DMS79 (cell line): ENCODE results near the gene TXNDC9.
A peak's percentile ranks its signal among the peaks of the same experiment; 100 is the strongest.
"Not testable (repeated sequence)": the region's sequence is repeated elsewhere in the genome, so short reads cannot be mapped to it uniquely, and the experiment has no call there.

Experiments used
- DNase-seq: peaks from one replicate; lab custom pipeline; 2025; lab: John Stamatoyannopoulos, UW

TXNDC9 gene

GRCh38 chr2:99335911-99336803 lies at the start of gene TXNDC9:
Gene TXNDC9, minus strand, starts transcription at chr2:99336333. Its CDS starts 3,123 bp downstream, at chr2:99333210.
- peak; percentile 98 for DNase-seq

- DNase-seq = no peak
Observed at GRCh38 chr2:99382143-99382542, 46.0 kb upstream of the TXNDC9 start.

GRCh38 chr2:99380376-99381010 lies 44.4 kb upstream of the TXNDC9 start:
- no peak for DNase-seq

- no peak for DNase-seq
Observed at GRCh38 chr2:99377879-99378278, 41.7 kb upstream of the TXNDC9 start.

- no peak for DNase-seq
Observed at GRCh38 chr2:99376254-99376864, 40.2 kb upstream of the TXNDC9 start.

- no peak for DNase-seq
Observed at GRCh38 chr2:99374747-99375146, 38.6 kb upstream of the TXNDC9 start.

GRCh38 chr2:99373144-99373543 lies 37.0 kb upstream of the TXNDC9 start:
- no peak for DNase-seq

GRCh38 chr2:99368854-99369253 lies 32.7 kb upstream of the TXNDC9 start:
- not testable (repeated sequence) for DNase-seq

GRCh38 chr2:99365661-99366060 lies 29.5 kb upstream of the TXNDC9 start:
- DNase-seq = no peak

- DNase-seq = no peak
Observed at GRCh38 chr2:99356853-99357252, 20.7 kb upstream of the TXNDC9 start.

- not testable (repeated sequence) for DNase-seq
Observed at GRCh38 chr2:99354825-99355224, 18.7 kb upstream of the TXNDC9 start.

- DNase-seq = no peak
Observed at GRCh38 chr2:99354070-99354469, 17.9 kb upstream of the TXNDC9 start.

GRCh38 chr2:99350194-99350593 lies 14.1 kb upstream of the TXNDC9 start:
- no peak for DNase-seq

- no peak for DNase-seq
Observed at GRCh38 chr2:99348173-99348572, 12.0 kb upstream of the TXNDC9 start.

GRCh38 chr2:99346218-99346617 lies 10.1 kb upstream of the TXNDC9 start:
- no peak for DNase-seq

- DNase-seq = not testable (repeated sequence)
Observed at GRCh38 chr2:99345446-99345845, 9.3 kb upstream of the TXNDC9 start.

- DNase-seq = no peak
Observed at GRCh38 chr2:99342536-99342935, 6.4 kb upstream of the TXNDC9 start.

GRCh38 chr2:99340669-99341236 lies 4.6 kb upstream of the TXNDC9 start:
- no peak for DNase-seq

GRCh38 chr2:99338029-99338585 lies 2.0 kb upstream of the TXNDC9 start:
- DNase-seq = no peak

- peak; percentile 91 for DNase-seq
Observed at GRCh38 chr2:99337113-99338028, 1.2 kb upstream of the TXNDC9 start, which contains the start of gene EIF5B. Gene EIF5B, plus strand, starts transcription at chr2:99337389. Its CDS starts 166 bp downstream, at chr2:99337555.

- DNase-seq = no peak
Observed at GRCh38 chr2:99336804-99337112, 625 bp upstream of the TXNDC9 start.
